GM19324 (cell line): ENCODE measurements around the gene GSTK1.
"Not testable (repeated sequence)": the region's sequence is repeated elsewhere in the genome, so short reads cannot be mapped to it uniquely, and the experiment has no call there.

Source experiments
- ATAC-seq: cut with Tn5 transposase; IDR thresholded peaks from one replicate; pipeline ENCODE4 v1.9.1; 2021; ENCODE audit warnings: mild to moderate bottlenecking, moderate library complexity; ENCODE audit not compliant: unreplicated experiment, low FRiP score

Gene GSTK1

GRCh38 chr7:143238289-143238980 lies 24.8 kb upstream of the GSTK1 start:
- ATAC-seq, result no peak

DNA sequence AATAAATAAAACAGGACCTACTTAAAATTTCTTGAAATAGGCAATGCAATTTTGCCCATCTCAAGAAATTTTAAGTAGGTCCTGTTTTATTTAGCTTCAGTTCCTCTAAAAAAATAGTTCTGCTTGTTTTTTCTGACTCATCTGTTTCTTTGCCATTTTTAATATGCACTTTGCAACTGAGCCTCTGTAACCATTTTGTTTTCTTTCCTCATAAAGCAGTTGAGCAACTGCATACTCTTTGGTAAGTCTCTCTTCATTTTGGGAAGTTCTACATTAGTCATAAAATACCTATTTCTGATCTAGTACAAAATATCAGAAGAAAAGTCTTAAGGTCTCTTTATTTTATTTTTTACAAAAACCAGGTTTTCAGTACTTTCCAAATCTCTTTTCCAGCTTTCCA lies 23.4 kb upstream of the GSTK1 start:
- no peak for ATAC-seq

- ATAC-seq, result peak; percentile 84
Observed at GRCh38 chr7:143240291-143241168, 22.7 kb upstream of the GSTK1 start.

- no peak for ATAC-seq
Observed at GRCh38 chr7:143242306-143242705, 20.9 kb upstream of the GSTK1 start.

GRCh38 chr7:143243111-143243510 lies 20.1 kb upstream of the GSTK1 start:
- no peak for ATAC-seq

- no peak for ATAC-seq
Observed at GRCh38 chr7:143243614-143244013, 19.6 kb upstream of the GSTK1 start.

DNA sequence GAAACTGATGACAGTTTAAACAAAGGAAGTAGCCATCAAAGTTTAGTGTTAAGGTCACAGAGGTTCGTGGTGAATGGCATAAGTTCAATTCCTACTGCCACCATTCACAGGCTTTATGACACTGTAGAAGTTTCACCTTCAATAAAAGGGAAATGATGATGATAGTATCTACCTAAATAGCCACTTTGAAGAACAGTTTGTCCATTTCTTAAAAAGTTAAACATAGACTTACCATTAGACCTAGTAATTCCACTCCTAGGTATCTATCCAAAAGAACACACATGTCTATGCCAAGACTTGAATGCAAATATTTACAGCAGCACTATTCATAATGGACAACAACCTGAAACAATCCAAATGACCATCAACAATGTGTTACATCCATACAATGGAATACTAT lies 18.9 kb upstream of the GSTK1 start:
- ATAC-seq, result no peak

DNA sequence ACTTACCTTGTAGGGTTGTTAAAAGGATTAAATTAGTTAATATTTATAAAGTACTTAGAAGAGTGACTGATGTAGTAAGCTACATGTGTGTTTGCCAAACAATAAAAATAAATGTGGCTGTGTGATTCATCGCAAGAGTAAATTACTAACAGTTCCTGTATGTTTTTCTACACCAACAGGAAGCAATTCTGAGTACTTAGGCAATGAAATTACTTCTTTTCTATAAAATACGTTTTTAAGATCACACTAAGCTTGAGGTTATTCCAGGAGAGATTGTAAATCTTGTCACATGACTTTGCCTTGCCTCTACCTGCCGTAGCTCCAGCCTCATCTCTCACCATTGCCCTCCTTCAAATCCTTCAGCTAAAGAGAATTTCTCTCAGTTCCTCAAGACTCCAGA lies 18.1 kb upstream of the GSTK1 start:
- ATAC-seq, result no peak

DNA sequence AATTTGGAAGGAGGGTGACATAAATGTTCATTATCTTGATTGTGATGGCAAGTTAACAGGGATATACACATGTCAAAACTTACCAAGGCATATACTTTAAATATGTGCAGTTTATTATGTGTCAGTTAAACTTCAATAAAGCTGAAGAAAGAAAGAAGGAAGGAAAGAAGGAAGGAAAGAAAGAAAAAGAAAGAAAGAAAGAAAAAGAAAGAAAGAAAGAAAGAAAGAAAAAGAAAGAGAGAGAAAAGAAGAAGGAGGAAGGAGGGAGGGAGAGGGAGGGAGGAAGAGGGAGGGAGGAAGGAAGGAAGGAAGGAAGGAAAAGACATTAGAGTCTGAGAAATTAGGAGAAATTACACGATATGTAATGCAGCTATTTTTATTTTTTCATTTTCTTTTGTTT lies 15.9 kb upstream of the GSTK1 start:
- no peak for ATAC-seq

GRCh38 chr7:143248761-143249354 lies 14.4 kb upstream of the GSTK1 start:
- ATAC-seq, result no peak

DNA sequence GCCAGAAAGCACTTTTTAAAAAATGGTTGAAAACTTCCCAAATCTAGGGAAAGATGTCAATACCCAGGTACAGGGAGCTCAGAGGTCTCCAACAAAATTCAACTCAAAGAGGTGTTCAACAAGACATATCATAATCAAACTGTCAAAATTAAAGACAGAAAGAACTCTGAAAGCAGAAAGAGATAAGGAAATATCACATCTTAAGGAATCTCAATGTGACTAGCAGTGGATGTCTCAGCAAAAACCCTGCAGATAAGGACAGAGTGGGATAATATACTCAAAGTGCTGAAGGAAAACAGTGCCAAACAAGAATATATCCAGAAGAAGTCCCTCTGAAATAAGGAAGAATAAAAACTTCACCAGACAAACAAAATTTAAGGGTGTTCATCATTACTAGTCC lies 13.0 kb upstream of the GSTK1 start:
- no peak for ATAC-seq

DNA sequence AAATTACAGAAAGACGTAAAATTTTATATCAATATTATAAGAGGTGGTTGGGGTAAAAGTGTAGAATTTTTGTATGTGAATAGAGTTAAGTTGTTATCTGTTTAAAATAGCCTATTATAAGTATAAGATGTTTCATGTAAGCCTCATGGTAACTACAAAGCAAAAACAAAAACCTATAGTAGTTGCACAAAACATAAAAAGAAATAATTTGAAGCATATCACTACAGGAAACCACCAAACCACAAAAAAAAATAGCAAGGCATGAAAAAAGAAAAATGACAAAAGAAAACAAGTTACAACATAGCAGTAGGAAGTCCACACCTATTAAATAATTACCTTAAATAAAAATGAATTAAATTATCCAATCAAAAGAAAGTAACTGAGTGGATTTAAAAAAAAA lies 12.4 kb upstream of the GSTK1 start:
- no peak for ATAC-seq

DNA sequence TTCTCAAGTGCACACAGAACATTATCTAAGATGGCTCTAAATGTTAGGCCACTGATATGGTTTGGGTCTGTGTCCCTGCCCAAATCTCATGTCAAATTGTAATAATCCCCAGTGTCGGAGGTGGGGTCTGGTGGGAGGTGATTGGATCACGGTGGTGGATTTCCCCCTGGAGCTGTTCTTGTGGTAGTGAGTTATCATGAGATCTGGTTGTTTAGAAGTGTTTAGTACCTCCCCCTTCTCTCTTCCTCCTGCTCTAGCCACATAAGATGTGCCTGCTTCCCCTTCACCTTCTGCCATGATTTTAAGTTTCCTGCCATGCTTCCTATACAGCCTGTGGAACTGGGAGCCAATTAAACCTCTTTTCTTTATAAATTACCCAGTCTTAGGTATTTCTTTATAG lies 11.2 kb upstream of the GSTK1 start:
- no peak for ATAC-seq

GRCh38 chr7:143255564-143255963 lies 7.7 kb upstream of the GSTK1 start:
- ATAC-seq, result no peak

GRCh38 chr7:143256325-143256724 lies 6.9 kb upstream of the GSTK1 start:
- ATAC-seq, result no peak

GRCh38 chr7:143256932-143257331 lies 6.3 kb upstream of the GSTK1 start:
- ATAC-seq, result peak; percentile 75

DNA sequence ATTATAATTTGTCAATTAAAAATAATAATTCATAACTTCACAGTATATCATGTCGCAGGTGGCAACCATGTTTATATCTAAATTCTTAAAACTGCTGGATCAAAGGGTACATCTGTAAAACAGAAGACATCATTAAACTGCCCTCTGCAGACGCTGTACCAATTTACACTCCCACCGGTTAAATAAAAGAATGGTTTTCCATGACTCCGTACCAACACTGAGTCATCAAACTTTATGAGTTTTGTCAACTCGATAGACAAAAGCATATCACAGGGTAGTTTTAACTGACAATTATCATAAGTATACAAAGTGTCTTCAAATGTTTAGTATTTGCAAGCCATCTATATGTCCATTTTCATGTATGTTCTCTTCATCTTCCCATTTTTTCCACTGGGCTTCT lies 5.7 kb upstream of the GSTK1 start:
- no peak for ATAC-seq

GRCh38 chr7:143258831-143259230 lies 4.4 kb upstream of the GSTK1 start:
- no peak for ATAC-seq

DNA sequence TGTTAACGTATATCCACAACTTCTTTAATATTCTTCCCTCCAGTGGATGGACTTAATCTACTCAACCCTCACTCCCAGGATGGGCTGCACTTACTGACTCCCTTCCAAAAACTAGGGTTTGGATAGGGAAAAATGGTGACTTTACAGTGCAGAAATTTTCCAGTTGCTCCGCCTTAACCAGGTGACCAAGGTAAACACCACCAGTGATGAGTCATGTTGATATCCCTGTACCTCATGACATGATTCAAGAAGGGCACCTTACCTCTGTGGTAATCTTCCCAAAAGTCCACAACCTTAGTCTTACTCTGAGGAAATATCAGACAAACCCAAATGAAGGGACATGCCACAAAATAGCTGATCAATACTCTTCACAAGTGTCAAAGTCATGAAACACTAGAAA lies 3.5 kb upstream of the GSTK1 start:
- ATAC-seq, result no peak

DNA sequence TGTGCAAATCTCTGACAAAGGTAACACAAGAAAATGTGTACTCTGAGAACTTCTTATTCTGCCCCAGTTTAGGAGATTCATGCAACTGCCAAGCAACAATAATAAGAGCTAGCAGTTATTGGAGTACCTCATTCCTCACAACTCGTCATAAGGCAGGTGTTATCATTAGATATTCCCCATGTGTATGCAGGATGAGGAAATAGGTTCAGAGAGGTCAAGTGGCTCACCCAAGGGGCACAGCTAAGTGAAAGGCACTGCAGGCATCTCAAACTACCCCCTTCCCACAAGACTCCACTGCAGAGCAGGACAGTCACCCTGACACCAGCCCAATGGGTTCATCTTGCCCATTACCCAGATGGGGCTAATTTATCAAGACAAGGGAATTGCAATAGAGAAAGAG lies 1.3 kb upstream of the GSTK1 start:
- ATAC-seq, result no peak

DNA sequence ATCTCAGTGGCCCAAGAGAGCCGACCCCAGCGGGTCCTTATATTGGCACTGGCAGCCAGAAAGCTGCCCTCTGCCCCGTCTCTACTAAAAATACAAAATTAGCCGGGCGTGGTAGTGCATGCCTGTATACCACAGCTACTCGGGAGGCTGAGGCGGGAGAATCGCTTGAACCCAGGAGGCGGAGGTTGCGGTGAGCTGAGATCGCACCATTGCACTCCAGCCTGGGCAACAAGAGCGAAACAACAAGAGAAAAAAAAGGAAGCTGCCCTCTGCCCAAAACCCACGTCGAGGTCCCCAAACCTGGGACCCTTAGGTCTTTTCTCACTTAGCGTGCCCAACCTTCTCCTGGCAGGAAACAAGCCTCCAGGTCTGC lies 941 bp downstream of the GSTK1 start:
- ATAC-seq, result not testable (repeated sequence)
